Measurements from ENCODE around the gene PVALEF.
"Not testable (repeated sequence)": the region's sequence is repeated elsewhere in the genome, so short reads cannot be mapped to it uniquely, and the experiment has no call there.

Gene PVALEF

GRCh38 chr17:81222906-81223761 is 57.8 kb downstream of the PVALEF start, which contains the start of gene CEP131:
Gene CEP131 (minus strand): TSS chr17:81222965. CDS start chr17:81220056, 2,909 bp downstream.
- DNase-seq: peak; percentile 96

- DNase-seq: no peak
These were observed 58.4 kb downstream of the PVALEF start for GRCh38 chr17:81223762-81224130.

- DNase-seq: not testable (repeated sequence)
These were observed 62.3 kb downstream of the PVALEF start for GRCh38 chr17:81227630-81228029.

- DNase-seq: no peak
These were observed 63.1 kb downstream of the PVALEF start for GRCh38 chr17:81228420-81228819.

- DNase-seq: no peak
These were observed 63.7 kb downstream of the PVALEF start for GRCh38 chr17:81228834-81229665.

GRCh38 chr17:81229666-81229920 is 64.3 kb downstream of the PVALEF start:
- no peak for DNase-seq

GRCh38 chr17:81230043-81230820 is 64.9 kb downstream of the PVALEF start:
- DNase-seq: no peak

- no peak for DNase-seq
These were observed 65.9 kb downstream of the PVALEF start for GRCh38 chr17:81231121-81231645.

- no peak for DNase-seq
These were observed 66.7 kb downstream of the PVALEF start for GRCh38 chr17:81231766-81232581.
